ENCODE measurements around the gene RNU1-2.

Gene RNU1-2

GRCh38 chr1:16924919-16925477 is 29.2 kb downstream of the RNU1-2 start:
- Histone ChIP-seq H3K36me3 (ENCODE audit: insufficient read depth, low read length) (no peaks in the 10 kb centered on the region), H3K27ac (ENCODE audit: low read length) (no peak overlapping the region), H3K4me1 (ENCODE audit: insufficient read depth, low read length) (peaks cover 28% of the 10 kb centered on the region), H3K27me3 (ENCODE audit: insufficient read depth, low read length, poor library complexity) (no peaks in the 10 kb centered on the region), H3K9ac (ENCODE audit: low read depth, low read length) (no peak overlapping the region), H2AFZ (ENCODE audit: low read depth, low read length) (no peak overlapping the region), H4K20me1 (ENCODE audit: insufficient read depth, low read length) (peaks cover 5% of the 10 kb centered on the region), H3K79me2 (ENCODE audit: insufficient read depth, low read length) (peaks cover 7% of the 10 kb centered on the region), H3K4me2 (ENCODE audit: insufficient read depth, low read length) (no peak overlapping the region), H3K9me3 (ENCODE audit: insufficient read depth, low read length, severe bottlenecking) (no peaks in the 10 kb centered on the region), H3K4me3 (ENCODE audit: low read depth in 1 of 2, low read length in 2 of 2) (no peak overlapping the region)
- TF ChIP-seq EZH2 (IDR thresholded peaks at IDR 0.05; ENCODE audit: borderline replicate concordance, low read depth, low read length, severe bottlenecking) (no peak), CTCF (IDR thresholded peaks at IDR 0.05; ENCODE audit: borderline replicate concordance, extremely low read depth, low read length, poor library complexity, severe bottlenecking) (peak; percentile 40)
- DNase-seq (no peak), ATAC-seq (ENCODE audit: insufficient read depth, low read depth) (no peak)

GRCh38 chr1:16925635-16926490 is 30.1 kb downstream of the RNU1-2 start:
- H3K27me3 ChIP-seq (ENCODE audit: insufficient read depth, low read length, poor library complexity) = no peaks in the 10 kb centered on the region
- H3K4me2 ChIP-seq (ENCODE audit: insufficient read depth, low read length) = no peak overlapping the region
- H3K27ac ChIP-seq (ENCODE audit: low read length) = no peak overlapping the region
- peaks cover 5% of the 10 kb centered on the region for H4K20me1 ChIP-seq (ENCODE audit: insufficient read depth, low read length)
- no peak overlapping the region for H3K4me3 ChIP-seq (ENCODE audit: low read depth in 1 of 2, low read length in 2 of 2)
- H3K9ac ChIP-seq (ENCODE audit: low read depth, low read length) = no peak overlapping the region
- 0 out of 2 replicates have a peak, but pooled peaks cover 2% of the 10 kb centered on the region for H3K36me3 ChIP-seq (ENCODE audit: insufficient read depth, low read length)
- no peak for TF ChIP-seq CTCF (IDR thresholded peaks at IDR 0.05; ENCODE audit: borderline replicate concordance, extremely low read depth, low read length, poor library complexity, severe bottlenecking)
- no peak for TF ChIP-seq EZH2 (IDR thresholded peaks at IDR 0.05; ENCODE audit: borderline replicate concordance, low read depth, low read length, severe bottlenecking)
- peaks cover 7% of the 10 kb centered on the region for H3K79me2 ChIP-seq (ENCODE audit: insufficient read depth, low read length)
- peaks cover 30% of the 10 kb centered on the region for H3K4me1 ChIP-seq (ENCODE audit: insufficient read depth, low read length)
- no peaks in the 10 kb centered on the region for H3K9me3 ChIP-seq (ENCODE audit: insufficient read depth, low read length, severe bottlenecking)
- DNase-seq (no peak), ATAC-seq (ENCODE audit: insufficient read depth, low read depth) (no peak)
- no peak overlapping the region for H2AFZ ChIP-seq (ENCODE audit: low read depth, low read length)

GRCh38 chr1:16926491-16927073 is 30.8 kb downstream of the RNU1-2 start:
- H4K20me1 ChIP-seq (ENCODE audit: insufficient read depth, low read length) = peaks cover 5% of the 10 kb centered on the region
- ATAC-seq (ENCODE audit: insufficient read depth, low read depth) (no peak), DNase-seq (no peak)
- no peak overlapping the region for H3K4me2 ChIP-seq (ENCODE audit: insufficient read depth, low read length)
- H3K9me3 ChIP-seq (ENCODE audit: insufficient read depth, low read length, severe bottlenecking) = no peaks in the 10 kb centered on the region
- H3K36me3 ChIP-seq (ENCODE audit: insufficient read depth, low read length) = 0 out of 2 replicates have a peak, but pooled peaks cover 9% of the 10 kb centered on the region
- TF ChIP-seq CTCF (IDR thresholded peaks at IDR 0.05; ENCODE audit: borderline replicate concordance, extremely low read depth, low read length, poor library complexity, severe bottlenecking) = no peak
- TF ChIP-seq EZH2 (IDR thresholded peaks at IDR 0.05; ENCODE audit: borderline replicate concordance, low read depth, low read length, severe bottlenecking) = no peak
- no peak overlapping the region for H3K27ac ChIP-seq (ENCODE audit: low read length)
- H2AFZ ChIP-seq (ENCODE audit: low read depth, low read length) = no peak overlapping the region
- peaks cover 24% of the 10 kb centered on the region for H3K4me1 ChIP-seq (ENCODE audit: insufficient read depth, low read length)
- no peaks in the 10 kb centered on the region for H3K27me3 ChIP-seq (ENCODE audit: insufficient read depth, low read length, poor library complexity)
- no peak overlapping the region for H3K4me3 ChIP-seq (ENCODE audit: low read depth in 1 of 2, low read length in 2 of 2)
- no peak overlapping the region for H3K9ac ChIP-seq (ENCODE audit: low read depth, low read length)
- peaks cover 7% of the 10 kb centered on the region for H3K79me2 ChIP-seq (ENCODE audit: insufficient read depth, low read length)
